ENCODE data around the gene UQCR11. TPM values are rescaled to one million over a fixed set of nuclear protein-coding genes. Genes with fewer than 3 reads are reported as not detected.

Gene UQCR11
- polyA plus RNA-seq, 1 donor (not counting 4 experiments of a cell fraction or from before 2014, with no cell fraction given): 327 TPM

DNA sequence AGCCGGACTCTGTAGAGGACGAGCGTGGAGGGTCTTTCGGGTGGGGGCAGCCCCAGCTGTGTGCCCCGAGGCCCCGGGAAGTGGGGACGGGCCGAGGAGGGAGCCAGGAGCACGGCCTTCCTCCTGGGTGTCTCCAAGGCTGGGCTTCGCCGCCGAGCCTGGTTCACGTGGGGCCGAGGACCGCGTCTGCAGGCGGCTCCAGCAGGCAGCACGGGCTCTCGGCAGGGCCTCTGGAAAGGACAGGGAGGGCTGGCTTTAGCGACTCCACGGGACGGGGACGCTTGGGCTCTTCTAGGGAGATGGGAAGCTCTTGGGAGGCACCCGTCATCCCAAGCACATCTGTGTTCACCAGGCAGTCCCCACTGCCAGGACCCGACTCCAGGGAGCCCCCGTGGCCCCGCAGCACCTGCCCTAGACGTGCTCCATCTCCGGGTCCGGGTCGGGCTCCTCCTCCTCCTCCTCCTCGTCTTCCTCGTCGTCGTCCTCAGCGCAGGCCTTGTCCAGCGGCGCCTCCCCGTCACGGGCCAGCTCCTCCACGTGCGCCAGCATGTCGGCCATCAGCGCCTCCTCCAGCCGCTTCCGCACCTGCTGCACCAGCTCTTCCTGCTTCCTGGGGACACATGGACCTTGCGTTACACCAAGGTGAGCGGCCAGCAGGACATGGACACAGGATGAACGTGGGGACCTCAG lies 27.2 kb downstream of the UQCR11 start:
- no peaks in the 10 kb centered on the region for H3K27me3 ChIP-seq (ENCODE audit: control insufficient read depth, extremely low read depth, insufficient read depth, low read length)
- H3K4me3 ChIP-seq (ENCODE audit: control insufficient read depth in 2 of 3, extremely low read depth in 1 of 3, insufficient read depth in 2 of 3, low read depth in 1 of 3, low read length in 3 of 3): no peak overlapping the region
- no peaks in the 10 kb centered on the region for H3K79me2 ChIP-seq (ENCODE audit: control insufficient read depth, insufficient read depth, low read length)
- H2AFZ ChIP-seq (ENCODE audit: control insufficient read depth, low read length): no peak overlapping the region
- H3K9ac ChIP-seq (ENCODE audit: control insufficient read depth, extremely low read depth, insufficient read depth, low read length): no peak overlapping the region
- no peaks in the 10 kb centered on the region for H4K20me1 ChIP-seq (ENCODE audit: control insufficient read depth, extremely low read depth, insufficient read depth, low read length)
- H3K27ac ChIP-seq (ENCODE audit: control insufficient read depth, insufficient read depth, low read length): no peak overlapping the region
- no peaks in the 10 kb centered on the region for H3K9me3 ChIP-seq (ENCODE audit: control insufficient read depth, low read depth, low read length)
- no peaks in the 10 kb centered on the region for H3K4me1 ChIP-seq (ENCODE audit: control insufficient read depth, extremely low read depth, insufficient read depth, low read length)
- H3K9me1 ChIP-seq (ENCODE audit: control insufficient read depth, extremely low read depth, insufficient read depth, low read length): no peaks in the 10 kb centered on the region
- H3K4me2 ChIP-seq (ENCODE audit: control insufficient read depth, extremely low read depth, insufficient read depth, low read depth, low read length): no peak overlapping the region
- dilution Hi-C loops (cut with MboI; ENCODE audit: extremely low pct_ligation_motif_present, low sequenced_read_pairs): no loop called here
- H3K36me3 ChIP-seq (ENCODE audit: control insufficient read depth in 2 of 2, extremely low read depth in 1 of 2, insufficient read depth in 2 of 2, low read length in 2 of 2): peaks cover 5 to 18% of the 10 kb centered on the region in 2 experiments
- TF ChIP-seq EZH2 (IDR thresholded peaks at IDR 0.05; ENCODE audit: low read length): no peak
- TF ChIP-seq, protein P1, sequence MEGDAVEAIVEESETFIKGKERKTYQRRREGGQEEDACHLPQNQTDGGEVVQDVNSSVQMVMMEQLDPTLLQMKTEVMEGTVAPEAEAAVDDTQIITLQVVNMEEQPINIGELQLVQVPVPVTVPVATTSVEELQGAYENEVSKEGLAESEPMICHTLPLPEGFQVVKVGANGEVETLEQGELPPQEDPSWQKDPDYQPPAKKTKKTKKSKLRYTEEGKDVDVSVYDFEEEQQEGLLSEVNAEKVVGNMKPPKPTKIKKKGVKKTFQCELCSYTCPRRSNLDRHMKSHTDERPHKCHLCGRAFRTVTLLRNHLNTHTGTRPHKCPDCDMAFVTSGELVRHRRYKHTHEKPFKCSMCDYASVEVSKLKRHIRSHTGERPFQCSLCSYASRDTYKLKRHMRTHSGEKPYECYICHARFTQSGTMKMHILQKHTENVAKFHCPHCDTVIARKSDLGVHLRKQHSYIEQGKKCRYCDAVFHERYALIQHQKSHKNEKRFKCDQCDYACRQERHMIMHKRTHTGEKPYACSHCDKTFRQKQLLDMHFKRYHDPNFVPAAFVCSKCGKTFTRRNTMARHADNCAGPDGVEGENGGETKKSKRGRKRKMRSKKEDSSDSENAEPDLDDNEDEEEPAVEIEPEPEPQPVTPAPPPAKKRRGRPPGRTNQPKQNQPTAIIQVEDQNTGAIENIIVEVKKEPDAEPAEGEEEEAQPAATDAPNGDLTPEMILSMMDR (optimal IDR thresholded peaks at IDR 0.05 in 1 of 3, IDR thresholded peaks at IDR 0.05 in 1 of 3, conservative IDR thresholded peaks at IDR 0.05 in 1 of 3; ENCODE audit: extremely low read depth in 1 of 3, insufficient read depth in 2 of 3, low read length in 3 of 3): no peak
- FAIRE-seq (no peak), DNase-seq (ENCODE audit: low read depth, low spot score) (no peak)

DNA sequence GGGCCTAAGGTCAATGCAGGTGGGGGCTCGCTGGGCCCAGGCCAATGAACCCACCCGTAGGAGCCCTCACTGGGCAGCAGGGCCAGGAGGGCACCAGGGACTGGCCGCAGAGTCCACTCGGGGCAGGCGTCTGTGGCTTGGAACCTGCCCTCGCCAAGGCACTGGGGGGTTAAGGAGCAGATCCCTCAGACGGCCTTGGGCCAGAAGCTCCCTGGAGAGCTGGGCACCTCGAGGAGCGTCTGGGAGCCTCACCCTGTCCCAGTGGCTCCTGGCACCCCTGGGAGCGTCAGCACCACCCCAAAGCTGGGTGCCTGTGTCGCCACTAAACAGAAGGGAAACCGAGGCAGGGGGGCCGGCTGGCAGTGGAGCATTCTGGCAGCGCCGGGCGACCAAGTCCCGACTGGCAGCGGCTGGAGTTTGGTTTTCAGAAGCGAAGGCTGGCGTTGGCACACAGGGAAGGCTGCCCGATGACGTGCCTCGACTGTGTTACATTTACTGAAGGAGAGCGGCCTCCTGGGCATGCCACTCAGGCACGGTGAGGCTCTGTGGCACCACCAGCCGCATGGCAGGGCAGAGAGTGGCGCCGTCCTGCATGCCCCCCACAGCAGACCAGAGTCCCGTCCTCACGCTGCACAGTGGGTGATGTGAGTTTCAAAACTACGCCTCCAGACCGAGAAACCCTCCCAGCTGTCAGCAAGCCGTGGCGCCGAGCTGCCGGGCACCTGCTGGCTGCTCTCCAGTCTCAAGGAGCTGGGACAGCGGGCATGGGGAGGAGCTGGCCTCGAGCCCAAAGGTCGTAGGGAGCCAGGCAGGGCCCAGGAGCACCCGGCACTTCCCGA lies 28.0 kb downstream of the UQCR11 start:
- H3K9me3 ChIP-seq (ENCODE audit: control insufficient read depth, low read depth, low read length): no peaks in the 10 kb centered on the region
- no peaks in the 10 kb centered on the region for H3K27me3 ChIP-seq (ENCODE audit: control insufficient read depth, extremely low read depth, insufficient read depth, low read length)
- no peak overlapping the region for H2AFZ ChIP-seq (ENCODE audit: control insufficient read depth, low read length)
- no peak for FAIRE-seq
- no peaks in the 10 kb centered on the region for H4K20me1 ChIP-seq (ENCODE audit: control insufficient read depth, extremely low read depth, insufficient read depth, low read length)
- no peak for DNase-seq (ENCODE audit: low read depth, low spot score)
- H3K9ac ChIP-seq (ENCODE audit: control insufficient read depth, extremely low read depth, insufficient read depth, low read length): no peak overlapping the region
- dilution Hi-C loops (cut with MboI; ENCODE audit: extremely low pct_ligation_motif_present, low sequenced_read_pairs): no loop called here
- H3K4me3 ChIP-seq (ENCODE audit: control insufficient read depth in 2 of 3, extremely low read depth in 1 of 3, insufficient read depth in 2 of 3, low read depth in 1 of 3, low read length in 3 of 3): no peak overlapping the region
- no peaks in the 10 kb centered on the region for H3K4me1 ChIP-seq (ENCODE audit: control insufficient read depth, extremely low read depth, insufficient read depth, low read length)
- H3K9me1 ChIP-seq (ENCODE audit: control insufficient read depth, extremely low read depth, insufficient read depth, low read length): no peaks in the 10 kb centered on the region
- no peaks in the 10 kb centered on the region for H3K79me2 ChIP-seq (ENCODE audit: control insufficient read depth, insufficient read depth, low read length)
- H3K4me2 ChIP-seq (ENCODE audit: control insufficient read depth, extremely low read depth, insufficient read depth, low read depth, low read length): no peak overlapping the region
- TF ChIP-seq EZH2 (IDR thresholded peaks at IDR 0.05; ENCODE audit: low read length): no peak
- TF ChIP-seq, protein P1 (optimal IDR thresholded peaks at IDR 0.05 in 1 of 3, IDR thresholded peaks at IDR 0.05 in 1 of 3, conservative IDR thresholded peaks at IDR 0.05 in 1 of 3; ENCODE audit: extremely low read depth in 1 of 3, insufficient read depth in 2 of 3, low read length in 3 of 3): no peak
- peaks cover 5 to 18% of the 10 kb centered on the region in 2 experiments for H3K36me3 ChIP-seq (ENCODE audit: control insufficient read depth in 2 of 2, extremely low read depth in 1 of 2, insufficient read depth in 2 of 2, low read length in 2 of 2)
- H3K27ac ChIP-seq (ENCODE audit: control insufficient read depth, insufficient read depth, low read length): no peak overlapping the region
